HCT116 (cell line): ENCODE measurements around the gene TIMP1. TPM values are rescaled to one million over a fixed set of nuclear protein-coding genes. Genes with fewer than 3 reads are reported as not detected.

Experiments
- ATAC-seq: fragments of 200-7000 bp; cut with Tn5 transposase; 2 replicates; pipeline ENCODE4 v1.9.1; 2020; ENCODE audit warnings: mild to moderate bottlenecking, moderate library complexity
- BruUV-seq: library from RNA; stranded (reverse); fragments of 400-500 nt; replicated peaks from 2 replicates; lab custom pipeline; 2021; lab: Mats Ljungman, UMichigan
- CTCF ChIA-PET: fragments of 300-600 bp; sonication (Branson Sonifier 250); formaldehyde crosslinking; loops from one replicate; lab custom pipeline; 2021; ENCODE audit warnings: antibody characterized with exemption; lab: Charles Lee
- POLR2A ChIA-PET: fragments of 300-600, 350-600 bp; sonication (Branson Sonifier 250); formaldehyde crosslinking; loops from one replicate; lab custom pipeline; 2021; ENCODE audit warnings: antibody characterized with exemption; lab: Charles Lee
- RAD21 ChIA-PET, 2 experiments: fragments of 300-600 bp; sonication (Branson Sonifier 250); formaldehyde crosslinking; loops; one replicate each; lab custom pipeline; 2023; ENCODE audit warnings: low total read pairs in 2 of 2; ENCODE audit not compliant: uncharacterized antibody in 2 of 2, unreplicated experiment in 2 of 2, low non-redundant PET in 1 of 2; lab: Charles Lee
- DNase-seq: peaks from one replicate; pipeline ENCODE4 v3.0.0-alpha.2; 2010; ENCODE audit warnings: low read depth, low spot score
- H2AFZ ChIP-seq: fragments of 200-600 bp; shearing (Covaris generic), sonication (generic); 2 replicates; pipeline ENCODE4 v1.6.1; 2017; ENCODE audit warnings: low read depth, mixed run types, mixed read lengths, antibody characterized with exemption, low read length; ENCODE audit not compliant: poor library complexity, severe bottlenecking
- H3K27ac ChIP-seq: 2 replicates; pipeline ENCODE4 v1.5.1; 2012; ENCODE audit warnings: low read depth, low read length
- H3K27me3 ChIP-seq: fragments of 200-600 bp; sonication (generic); 2 replicates; pipeline ENCODE4 v1.6.1; 2016; ENCODE audit warnings: mixed run types, low read length, mixed read lengths; ENCODE audit not compliant: insufficient read depth
- H3K36me3 ChIP-seq, 2 experiments: fragments of 200-500 bp in 1 of 2; fragments of 200-600 bp in 1 of 2; sonication (Bioruptor generic) in 1 of 2; sonication (generic) in 1 of 2; 2 replicates each; pipeline versions ENCODE4 v1.5.1 to v1.6.1; 2014 to 2016; ENCODE audit warnings: low read length in 2 of 2, inconsistent platforms in 1 of 2, mixed read lengths in 1 of 2, mixed run types in 1 of 2; ENCODE audit not compliant: insufficient read depth in 2 of 2, control insufficient read depth in 1 of 2
- H3K4me1 ChIP-seq, 2 experiments: fragments of 200-600 bp in 1 of 2; sonication (generic) in 1 of 2; 2 replicates each; pipeline versions ENCODE4 v1.5.1 to v1.6.1; 2012 to 2017; ENCODE audit warnings: low read length in 2 of 2, inconsistent platforms in 1 of 2, mild to moderate bottlenecking in 1 of 2, mixed read lengths in 1 of 2, mixed run types in 1 of 2, moderate library complexity in 1 of 2; ENCODE audit not compliant: insufficient read depth in 2 of 2, control insufficient read depth in 1 of 2
- H3K4me2 ChIP-seq: fragments of 200-600 bp; sonication (generic); 2 replicates; pipeline ENCODE4 v1.6.1; 2017; ENCODE audit warnings: mixed run types, low read length, mixed read lengths
- H3K4me3 ChIP-seq, 2 experiments: fragments of 200-600 bp in 1 of 2; sonication (generic) in 1 of 2; replicated peaks in 1 of 2; 2 replicates each; pipeline ENCODE4 v1.5.1; 2011 to 2016; ENCODE audit warnings: low read length in 2 of 2, control low read depth in 1 of 2, low read depth in 1 of 2, mild to moderate bottlenecking in 1 of 2, mixed read lengths in 1 of 2, mixed run types in 1 of 2
- H3K79me2 ChIP-seq: fragments of 200-600 bp; sonication (generic); 2 replicates; pipeline ENCODE4 v1.6.1; 2017; ENCODE audit warnings: mild to moderate bottlenecking, mixed run types, low read length, moderate library complexity, mixed read lengths; ENCODE audit not compliant: insufficient read depth
- H3K9ac ChIP-seq: fragments of 200-600 bp; sonication (generic); 2 replicates; pipeline ENCODE4 v1.6.1; 2016; ENCODE audit warnings: low read length, mixed read lengths
- H3K9me2 ChIP-seq: fragments of 200-600 bp; sonication (generic), shearing (Covaris generic); 2 replicates; pipeline ENCODE4 v1.6.1; 2017; ENCODE audit warnings: mixed run types, mild to moderate bottlenecking, moderate library complexity; ENCODE audit not compliant: insufficient read depth
- H3K9me3 ChIP-seq, 2 experiments: fragments of 200-500 bp in 1 of 2; fragments of 200-600 bp in 1 of 2; sonication (Bioruptor generic) in 1 of 2; sonication (generic) in 1 of 2; 2 replicates each; pipeline ENCODE4 v1.6.1; 2014 to 2017; ENCODE audit warnings: low read length in 2 of 2, mixed read lengths in 2 of 2, inconsistent platforms in 1 of 2, low read depth in 1 of 2, mild to moderate bottlenecking in 1 of 2, mixed run types in 1 of 2, moderate library complexity in 1 of 2; ENCODE audit not compliant: control insufficient read depth in 1 of 2, insufficient read depth in 1 of 2
- H4K20me1 ChIP-seq: fragments of 200-600 bp; sonication (generic), shearing (Covaris generic); 2 replicates; pipeline ENCODE4 v1.6.1; 2017; ENCODE audit warnings: mixed run types, mild to moderate bottlenecking, moderate library complexity; ENCODE audit not compliant: insufficient read depth
- ATF3 ChIP-seq: IDR thresholded peaks from 2 replicates; pipeline ENCODE4 v1.6.1; 2012
- ELF1 ChIP-seq: IDR thresholded peaks from 2 replicates; pipeline ENCODE4 v1.6.1; 2012; ENCODE audit warnings: low read depth, borderline replicate concordance
- EZH2 ChIP-seq: fragments of 200-600 bp; sonication (generic); IDR thresholded peaks from 2 replicates; pipeline ENCODE4 v1.6.1; 2017; ENCODE audit warnings: antibody characterized with exemption, mixed run types
- FOSL1 ChIP-seq: IDR thresholded peaks from 2 replicates; pipeline ENCODE4 v1.6.1; 2012; ENCODE audit warnings: low read depth
- POLR2AphosphoS5 ChIP-seq: IDR thresholded peaks from 2 replicates; pipeline ENCODE4 v1.6.1; 2011; ENCODE audit warnings: mild to moderate bottlenecking, low read depth, low read length, moderate library complexity
- RAD21 ChIP-seq: IDR thresholded peaks from 2 replicates; pipeline ENCODE4 v1.6.1; 2012; ENCODE audit warnings: low read depth, mild to moderate bottlenecking
- REST ChIP-seq: IDR thresholded peaks from 2 replicates; pipeline ENCODE4 v1.6.1; 2012; ENCODE audit warnings: low read depth
- SIN3A ChIP-seq: IDR thresholded peaks from 2 replicates; pipeline ENCODE4 v1.6.1; 2012; ENCODE audit warnings: low read depth
- TCF7L2 ChIP-seq: IDR thresholded peaks from 2 replicates; pipeline ENCODE4 v1.7.0; 2011; ENCODE audit warnings: borderline replicate concordance, inconsistent platforms; ENCODE audit not compliant: insufficient read depth, insufficient read length; ENCODE audit errors: extremely low read depth
- YY1 ChIP-seq: IDR thresholded peaks from 2 replicates; pipeline ENCODE4 v1.6.1; 2011; ENCODE audit warnings: low read length, low read depth, moderate library complexity, mild to moderate bottlenecking; ENCODE audit not compliant: insufficient replicate concordance; ENCODE audit errors: extremely low read depth
- intact Hi-C: fragments of 100-400 bp; cut with micrococcal nuclease; formaldehyde crosslinking; loops from 2 replicates; pipeline ENCODE4 v1.10.0; 2022
- total RNA-seq: library from RNA; stranded (reverse); gene quantifications from one replicate; pipeline ENCODE4 v1.2.1, GENCODE V29; 2021; ENCODE audit not compliant: unreplicated experiment
- TF ChIP-seq, protein P1 (sequence below), 3 experiments: fragments of 200-600 bp in 1 of 3; sonication (generic) in 1 of 3; IDR thresholded peaks in 2 of 3; conservative IDR thresholded peaks in 1 of 3; 2 replicates each; pipeline ENCODE4 v1.5.1; 2012 to 2017; ENCODE audit warnings: low read depth in 2 of 3, low read length in 2 of 3, antibody characterized with exemption in 1 of 3, borderline replicate concordance in 1 of 3, control low read depth in 1 of 3, mild to moderate bottlenecking in 1 of 3, mixed read lengths in 1 of 3, mixed run types in 1 of 3, moderate library complexity in 1 of 3; ENCODE audit not compliant: insufficient read depth in 1 of 3
- TF ChIP-seq, protein P2 (sequence below): IDR thresholded peaks from 2 replicates; pipeline ENCODE4 v1.6.1; 2012

The TIMP1 gene
- total RNA-seq, 1 experiment from 2014 or later = 225 TPM

- BruUV-seq = no TSS peak
- ChIA-PET POLR2A (no interaction called here), RAD21 (no interaction called here), CTCF (no interaction called here)
- Histone ChIP-seq H3K9ac (no peak overlapping the region), H3K9me3 (no peaks in the 10 kb centered on the region), H4K20me1 (no peaks in the 10 kb centered on the region), H3K9me2 (no peaks in the 10 kb centered on the region), H3K36me3 (peaks cover 0 to 3% of the 10 kb centered on the region in 2 experiments; a peak in 3 of 4 replicates), H3K4me2 (0 out of 2 replicates have a peak overlapping the region, but pooled peaks have one; percentile 19), H2AFZ (no peak overlapping the region), H3K4me1 (peaks cover 0 to 15% of the 10 kb centered on the region in 2 experiments; a peak in 1 of 4 replicates), H3K4me3 (no peak overlapping the region), H3K79me2 (peaks cover 19% of the 10 kb centered on the region), H3K27ac (no peak overlapping the region), H3K27me3 (no peaks in the 10 kb centered on the region)
- no peak for ATAC-seq
- TF ChIP-seq, protein P1, sequence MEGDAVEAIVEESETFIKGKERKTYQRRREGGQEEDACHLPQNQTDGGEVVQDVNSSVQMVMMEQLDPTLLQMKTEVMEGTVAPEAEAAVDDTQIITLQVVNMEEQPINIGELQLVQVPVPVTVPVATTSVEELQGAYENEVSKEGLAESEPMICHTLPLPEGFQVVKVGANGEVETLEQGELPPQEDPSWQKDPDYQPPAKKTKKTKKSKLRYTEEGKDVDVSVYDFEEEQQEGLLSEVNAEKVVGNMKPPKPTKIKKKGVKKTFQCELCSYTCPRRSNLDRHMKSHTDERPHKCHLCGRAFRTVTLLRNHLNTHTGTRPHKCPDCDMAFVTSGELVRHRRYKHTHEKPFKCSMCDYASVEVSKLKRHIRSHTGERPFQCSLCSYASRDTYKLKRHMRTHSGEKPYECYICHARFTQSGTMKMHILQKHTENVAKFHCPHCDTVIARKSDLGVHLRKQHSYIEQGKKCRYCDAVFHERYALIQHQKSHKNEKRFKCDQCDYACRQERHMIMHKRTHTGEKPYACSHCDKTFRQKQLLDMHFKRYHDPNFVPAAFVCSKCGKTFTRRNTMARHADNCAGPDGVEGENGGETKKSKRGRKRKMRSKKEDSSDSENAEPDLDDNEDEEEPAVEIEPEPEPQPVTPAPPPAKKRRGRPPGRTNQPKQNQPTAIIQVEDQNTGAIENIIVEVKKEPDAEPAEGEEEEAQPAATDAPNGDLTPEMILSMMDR (IDR thresholded peaks at IDR 0.05 in 2 of 3, conservative IDR thresholded peaks at IDR 0.05 in 1 of 3; ENCODE audit: borderline replicate concordance in 1 of 3, insufficient read depth in 1 of 3, low read depth in 2 of 3, low read length in 2 of 3) = peak in 2 of 3 experiments; percentile 39 to 42; a peak in 3 of 6 replicates
- no peak for TF ChIP-seq SIN3A
- no peak for DNase-seq
- intact Hi-C loops = loop anchor here (2.0 to 10.0 kb wide), 7 partner anchors 65 to 932 kb away; partner anchors contain the start of genes CFP and ZNF81
Measured at GRCh38 chrX:47562615-47563243, 19.5 kb upstream of the TIMP1 start.

- H3K27me3 ChIP-seq = no peaks in the 10 kb centered on the region
- no peak overlapping the region for H3K27ac ChIP-seq
- ChIA-PET CTCF (no interaction called here), POLR2A (no interaction called here), RAD21 (no interaction called here)
- H3K4me2 ChIP-seq = no peak overlapping the region
- peaks cover 0 to 3% of the 10 kb centered on the region in 2 experiments; a peak in 3 of 4 replicates for H3K36me3 ChIP-seq
- H3K9me2 ChIP-seq = no peaks in the 10 kb centered on the region
- peaks cover 0 to 15% of the 10 kb centered on the region in 2 experiments; a peak in 1 of 4 replicates for H3K4me1 ChIP-seq
- H3K9ac ChIP-seq = no peak overlapping the region
- intact Hi-C loops = loop anchor here (2.0 to 10.0 kb wide), 7 partner anchors 63 to 931 kb away; partner anchors contain the start of genes CFP and ZNF81
- no peak for DNase-seq
- no peak overlapping the region for H2AFZ ChIP-seq
- no peak overlapping the region for H3K4me3 ChIP-seq
- H3K9me3 ChIP-seq = no peaks in the 10 kb centered on the region
- BruUV-seq = no TSS peak
- no peak for ATAC-seq
- peaks cover 19% of the 10 kb centered on the region for H3K79me2 ChIP-seq
- no peaks in the 10 kb centered on the region for H4K20me1 ChIP-seq
- no peak for TF ChIP-seq ELF1
- no peak for TF ChIP-seq YY1
- TF ChIP-seq, protein P2, sequence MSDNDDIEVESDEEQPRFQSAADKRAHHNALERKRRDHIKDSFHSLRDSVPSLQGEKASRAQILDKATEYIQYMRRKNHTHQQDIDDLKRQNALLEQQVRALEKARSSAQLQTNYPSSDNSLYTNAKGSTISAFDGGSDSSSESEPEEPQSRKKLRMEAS = no peak
- no peak for TF ChIP-seq RAD21
- TF ChIP-seq ATF3 = no peak
- no peak for TF ChIP-seq REST
- no peak for TF ChIP-seq FOSL1
- no peak for TF ChIP-seq POLR2AphosphoS5
- TF ChIP-seq SIN3A = no peak
- TF ChIP-seq TCF7L2 = no peak
- no peak for TF ChIP-seq EZH2
Measured at GRCh38 chrX:47563801-47564315, 18.4 kb upstream of the TIMP1 start.
